Measurements from ENCODE around the gene AKNA.
A peak's percentile ranks its signal among the peaks of the same experiment; 100 is the strongest.

Gene AKNA

GRCh38 chr9:114403153-114403756, 15.5 kb upstream of the AKNA start:
- Histone ChIP-seq H3K36me3 (ENCODE audit: insufficient read depth, low read length) (no peaks in the 10 kb centered on the region), H3K9me3 (replicated peaks; ENCODE audit: low read length) (no peaks in the 10 kb centered on the region), H3K4me3 (ENCODE audit: low read length) (no peak overlapping the region), H3K4me1 (ENCODE audit: control insufficient read depth, insufficient read depth, low read length) (peaks cover 2% of the 10 kb centered on the region), H3K4me2 (ENCODE audit: low read length) (no peak overlapping the region), H3K9ac (ENCODE audit: low read depth, low read length) (no peak overlapping the region), H3K27me3 (ENCODE audit: control insufficient read depth, insufficient read depth, low read length) (no peaks in the 10 kb centered on the region)

- H3K9ac ChIP-seq (ENCODE audit: low read depth, low read length): no peak overlapping the region
Observed at GRCh38 chr9:114401344-114401743, 13.6 kb upstream of the AKNA start.

DNA sequence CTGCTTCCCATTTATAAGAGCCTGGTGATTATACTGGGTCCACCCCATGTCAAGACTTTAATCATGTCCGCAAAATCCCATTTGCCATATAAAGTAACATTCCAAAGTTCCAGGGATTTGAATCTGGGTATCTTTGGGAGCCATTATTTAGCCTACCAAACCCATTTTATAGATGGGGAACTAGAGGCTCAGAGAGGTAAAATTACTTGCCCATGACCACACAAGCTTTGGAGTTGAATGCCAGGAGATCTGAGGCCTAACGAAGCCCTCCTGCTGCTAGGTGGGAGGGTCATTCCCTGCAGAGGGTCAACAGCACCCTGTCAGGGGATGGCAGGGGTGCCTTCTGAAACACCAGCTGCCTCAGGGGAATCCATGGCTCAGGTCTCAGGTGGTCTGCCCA, 13.0 kb upstream of the AKNA start:
- H3K4me2 ChIP-seq (ENCODE audit: low read length): no peak overlapping the region
- peaks cover 5% of the 10 kb centered on the region for H3K27me3 ChIP-seq (ENCODE audit: control insufficient read depth, insufficient read depth, low read length)
- H3K9ac ChIP-seq (ENCODE audit: low read depth, low read length): no peak overlapping the region
- H3K4me3 ChIP-seq (ENCODE audit: low read length): no peak overlapping the region
- no peaks in the 10 kb centered on the region for H3K9me3 ChIP-seq (replicated peaks; ENCODE audit: low read length)
- H3K36me3 ChIP-seq (ENCODE audit: insufficient read depth, low read length): no peaks in the 10 kb centered on the region
- peaks cover 9% of the 10 kb centered on the region for H3K4me1 ChIP-seq (ENCODE audit: control insufficient read depth, insufficient read depth, low read length)

More at GRCh38 chr9:114401344-114401743, 13.6 kb upstream of the AKNA start:
- no peak overlapping the region for H3K4me2 ChIP-seq (ENCODE audit: low read length)
- no peak overlapping the region for H3K4me3 ChIP-seq (ENCODE audit: low read length)
- no peaks in the 10 kb centered on the region for H3K36me3 ChIP-seq (ENCODE audit: insufficient read depth, low read length)
- H3K27me3 ChIP-seq (ENCODE audit: control insufficient read depth, insufficient read depth, low read length): peaks cover 5% of the 10 kb centered on the region
- peaks cover 9% of the 10 kb centered on the region for H3K4me1 ChIP-seq (ENCODE audit: control insufficient read depth, insufficient read depth, low read length)
- H3K9me3 ChIP-seq (replicated peaks; ENCODE audit: low read length): no peaks in the 10 kb centered on the region

DNA sequence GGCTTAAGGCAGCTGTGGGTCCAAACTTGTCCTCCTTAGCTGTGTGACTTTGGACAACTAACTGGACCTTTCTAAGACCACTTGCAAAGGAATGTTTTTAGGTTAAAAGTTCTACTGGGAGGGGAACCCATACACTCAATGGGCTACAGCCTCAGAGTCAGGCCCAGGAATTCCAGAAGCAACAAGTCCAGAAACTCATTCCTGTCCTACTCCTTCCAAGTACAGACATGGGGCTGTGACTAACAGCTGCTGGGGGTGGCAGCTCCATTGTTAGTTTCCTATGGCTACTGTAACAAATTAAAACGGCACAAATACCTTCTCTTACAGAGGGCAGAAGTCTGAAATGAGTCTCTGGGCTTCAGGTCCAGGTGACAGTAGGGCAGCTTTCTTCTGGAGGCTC, 12.4 kb upstream of the AKNA start:
- H3K4me1 ChIP-seq (ENCODE audit: control insufficient read depth, insufficient read depth, low read length): peaks cover 9% of the 10 kb centered on the region
- no peak overlapping the region for H3K9ac ChIP-seq (ENCODE audit: low read depth, low read length)
- no peak overlapping the region for H3K4me2 ChIP-seq (ENCODE audit: low read length)
- H3K9me3 ChIP-seq (replicated peaks; ENCODE audit: low read length): no peaks in the 10 kb centered on the region
- no peak overlapping the region for H3K4me3 ChIP-seq (ENCODE audit: low read length)
- no peaks in the 10 kb centered on the region for H3K36me3 ChIP-seq (ENCODE audit: insufficient read depth, low read length)
- peaks cover 7% of the 10 kb centered on the region for H3K27me3 ChIP-seq (ENCODE audit: control insufficient read depth, insufficient read depth, low read length)

GRCh38 chr9:114399381-114399780, 11.6 kb upstream of the AKNA start:
- no peaks in the 10 kb centered on the region for H3K36me3 ChIP-seq (ENCODE audit: insufficient read depth, low read length)
- H3K9ac ChIP-seq (ENCODE audit: low read depth, low read length): no peak overlapping the region
- H3K4me2 ChIP-seq (ENCODE audit: low read length): no peak overlapping the region
- H3K4me3 ChIP-seq (ENCODE audit: low read length): no peak overlapping the region
- H3K9me3 ChIP-seq (replicated peaks; ENCODE audit: low read length): no peaks in the 10 kb centered on the region
- peaks cover 9% of the 10 kb centered on the region for H3K4me1 ChIP-seq (ENCODE audit: control insufficient read depth, insufficient read depth, low read length)
- peaks cover 15% of the 10 kb centered on the region for H3K27me3 ChIP-seq (ENCODE audit: control insufficient read depth, insufficient read depth, low read length)

- peak overlapping the region; percentile 98 for H3K4me2 ChIP-seq (ENCODE audit: low read length)
- peaks cover 15% of the 10 kb centered on the region for H3K27me3 ChIP-seq (ENCODE audit: control insufficient read depth, insufficient read depth, low read length)
- H3K36me3 ChIP-seq (ENCODE audit: insufficient read depth, low read length): no peaks in the 10 kb centered on the region
- H3K9me3 ChIP-seq (replicated peaks; ENCODE audit: low read length): no peaks in the 10 kb centered on the region
- peak overlapping the region; percentile 98 for H3K4me3 ChIP-seq (ENCODE audit: low read length)
- H3K4me1 ChIP-seq (ENCODE audit: control insufficient read depth, insufficient read depth, low read length): peaks cover 9% of the 10 kb centered on the region
- H3K9ac ChIP-seq (ENCODE audit: low read depth, low read length): peak overlapping the region; percentile 67
Observed at GRCh38 chr9:114397848-114398605, 10.2 kb upstream of the AKNA start.

DNA sequence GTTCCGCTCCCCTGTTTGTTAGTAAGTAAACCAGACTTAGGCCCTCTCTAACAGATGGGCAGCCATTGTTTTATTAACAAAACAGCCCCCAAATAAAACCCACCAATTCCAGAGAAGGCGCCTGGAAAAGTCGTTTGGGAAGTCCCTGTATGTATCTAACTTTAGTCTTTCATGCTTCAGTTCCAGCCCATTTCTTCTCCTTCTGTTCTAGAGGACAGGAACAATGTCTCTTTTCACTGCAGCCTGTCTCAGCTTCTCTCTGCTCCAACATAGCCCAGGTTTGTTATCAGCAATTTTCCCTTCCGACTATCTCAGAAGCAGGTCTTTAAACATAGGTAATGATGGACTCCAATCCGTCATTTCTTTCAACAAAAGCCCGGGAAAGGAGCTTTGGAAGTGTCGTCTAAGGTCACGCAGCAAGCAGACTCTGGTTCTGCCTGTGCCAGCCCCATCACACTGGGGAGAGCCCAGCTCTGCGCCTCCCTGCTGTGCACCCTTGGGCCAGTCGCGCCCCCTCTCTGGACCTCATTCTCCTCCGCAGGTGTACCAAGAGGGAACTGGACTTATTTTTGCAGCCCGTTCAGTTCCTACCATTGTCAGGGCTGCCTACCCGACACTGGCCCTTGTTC, 9.6 kb upstream of the AKNA start:
- H3K27me3 ChIP-seq (ENCODE audit: control insufficient read depth, insufficient read depth, low read length): peaks cover 15% of the 10 kb centered on the region
- H3K4me3 ChIP-seq (ENCODE audit: low read length): peak overlapping the region; percentile 98
- H3K36me3 ChIP-seq (ENCODE audit: insufficient read depth, low read length): no peaks in the 10 kb centered on the region
- H3K4me2 ChIP-seq (ENCODE audit: low read length): peak overlapping the region; percentile 98
- H3K4me1 ChIP-seq (ENCODE audit: control insufficient read depth, insufficient read depth, low read length): peaks cover 9% of the 10 kb centered on the region
- no peaks in the 10 kb centered on the region for H3K9me3 ChIP-seq (replicated peaks; ENCODE audit: low read length)
- no peak overlapping the region for H3K9ac ChIP-seq (ENCODE audit: low read depth, low read length)

GRCh38 chr9:114396558-114397218, 8.9 kb upstream of the AKNA start:
- H3K4me3 ChIP-seq (ENCODE audit: low read length): no peak overlapping the region
- H3K36me3 ChIP-seq (ENCODE audit: insufficient read depth, low read length): no peaks in the 10 kb centered on the region
- H3K9ac ChIP-seq (ENCODE audit: low read depth, low read length): no peak overlapping the region
- H3K9me3 ChIP-seq (replicated peaks; ENCODE audit: low read length): no peaks in the 10 kb centered on the region
- peaks cover 9% of the 10 kb centered on the region for H3K4me1 ChIP-seq (ENCODE audit: control insufficient read depth, insufficient read depth, low read length)
- H3K4me2 ChIP-seq (ENCODE audit: low read length): no peak overlapping the region
- peaks cover 15% of the 10 kb centered on the region for H3K27me3 ChIP-seq (ENCODE audit: control insufficient read depth, insufficient read depth, low read length)

DNA sequence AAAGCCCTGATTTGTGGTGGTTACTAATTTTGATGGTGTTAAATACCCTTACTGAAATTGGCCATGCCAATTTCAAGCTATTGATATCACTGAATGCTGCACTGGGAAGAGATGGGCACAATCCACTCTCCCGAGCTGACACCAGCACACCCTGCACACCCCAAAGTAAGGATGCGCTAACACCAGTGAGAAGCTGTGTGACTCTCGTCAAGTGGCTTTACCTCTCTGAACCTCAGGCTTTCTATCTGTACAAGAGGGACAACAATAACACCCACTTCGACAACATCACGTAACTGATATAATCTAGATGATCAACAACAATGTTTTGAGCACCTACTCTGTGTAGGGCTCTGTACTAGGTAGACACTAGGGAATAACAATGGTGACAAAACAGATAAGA, 8.0 kb upstream of the AKNA start:
- Histone ChIP-seq H3K4me2 (ENCODE audit: low read length) (no peak overlapping the region), H3K9ac (ENCODE audit: low read depth, low read length) (no peak overlapping the region), H3K27me3 (ENCODE audit: control insufficient read depth, insufficient read depth, low read length) (peaks cover 15% of the 10 kb centered on the region), H3K4me3 (ENCODE audit: low read length) (no peak overlapping the region), H3K36me3 (ENCODE audit: insufficient read depth, low read length) (no peaks in the 10 kb centered on the region), H3K9me3 (replicated peaks; ENCODE audit: low read length) (no peaks in the 10 kb centered on the region), H3K4me1 (ENCODE audit: control insufficient read depth, insufficient read depth, low read length) (peaks cover 9% of the 10 kb centered on the region)

DNA sequence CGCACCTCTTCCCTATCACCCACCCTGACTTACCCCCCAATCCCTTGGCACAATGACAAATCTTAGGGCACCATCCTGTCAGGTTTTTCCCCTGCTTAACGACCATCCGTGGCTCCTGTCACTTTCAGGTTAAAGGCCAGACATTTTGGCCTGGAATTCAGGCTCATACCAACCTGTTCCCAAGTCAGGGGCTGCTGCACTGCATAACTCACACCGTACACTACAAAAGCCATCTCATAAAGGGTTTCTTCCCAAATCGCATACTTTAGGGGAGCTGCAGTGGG, 7.5 kb upstream of the AKNA start:
- H3K4me1 ChIP-seq (ENCODE audit: control insufficient read depth, insufficient read depth, low read length): peaks cover 9% of the 10 kb centered on the region

DNA sequence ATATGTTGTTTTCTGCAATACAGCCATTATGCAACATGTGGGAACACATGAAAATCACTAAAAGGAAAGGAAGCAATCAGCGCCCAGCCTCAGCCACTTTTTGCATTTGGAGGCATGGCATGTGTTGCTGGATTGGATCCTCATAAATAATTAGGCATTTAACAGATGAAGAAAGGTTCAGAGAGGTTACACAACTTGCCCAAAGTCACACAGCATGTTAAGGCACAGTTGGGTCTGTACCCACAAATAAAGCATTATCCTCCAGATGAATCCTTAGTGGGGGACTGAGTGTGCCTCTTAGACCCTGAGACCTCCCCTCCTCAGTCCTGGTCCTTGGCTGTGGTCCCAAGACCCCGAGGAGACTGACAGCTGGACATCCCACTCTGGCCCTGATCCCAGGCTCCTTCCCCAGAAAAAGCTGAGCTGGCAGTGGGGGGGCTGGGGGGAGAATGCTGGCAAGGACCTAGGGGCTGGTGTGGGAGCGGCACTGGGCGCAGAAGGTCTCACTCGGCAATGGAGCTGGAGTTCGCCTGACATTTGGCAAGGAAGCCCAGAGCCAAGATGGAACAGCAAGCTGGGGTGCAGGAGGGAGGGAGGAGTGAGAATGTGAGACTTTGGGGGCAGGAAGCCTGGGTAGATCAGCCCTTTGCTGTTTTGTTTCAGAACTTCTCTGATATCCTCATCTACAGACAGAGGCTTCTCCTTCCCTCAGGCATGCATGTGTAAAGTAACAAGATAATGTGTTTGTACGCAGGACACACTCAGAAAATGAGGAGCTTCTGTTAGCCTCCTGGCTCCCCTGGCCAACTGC, 6.9 kb upstream of the AKNA start:
- Histone ChIP-seq H3K36me3 (ENCODE audit: insufficient read depth, low read length) (no peaks in the 10 kb centered on the region), H3K27me3 (ENCODE audit: control insufficient read depth, insufficient read depth, low read length) (peaks cover 15% of the 10 kb centered on the region), H3K9me3 (replicated peaks; ENCODE audit: low read length) (no peaks in the 10 kb centered on the region), H3K4me1 (ENCODE audit: control insufficient read depth, insufficient read depth, low read length) (peaks cover 9% of the 10 kb centered on the region), H3K4me3 (ENCODE audit: low read length) (no peak overlapping the region), H3K9ac (ENCODE audit: low read depth, low read length) (no peak overlapping the region), H3K4me2 (ENCODE audit: low read length) (no peak overlapping the region)

More for the DNA sequence above, 7.5 kb upstream of the AKNA start:
- H3K9me3 ChIP-seq (replicated peaks; ENCODE audit: low read length): no peaks in the 10 kb centered on the region
- no peak overlapping the region for H3K9ac ChIP-seq (ENCODE audit: low read depth, low read length)
- peaks cover 15% of the 10 kb centered on the region for H3K27me3 ChIP-seq (ENCODE audit: control insufficient read depth, insufficient read depth, low read length)
- H3K4me3 ChIP-seq (ENCODE audit: low read length): no peak overlapping the region
- no peak overlapping the region for H3K4me2 ChIP-seq (ENCODE audit: low read length)
- H3K36me3 ChIP-seq (ENCODE audit: insufficient read depth, low read length): no peaks in the 10 kb centered on the region

All from skeletal muscle satellite cell (primary cell).